GM12801 (cell line): Measurements from ENCODE around the gene PSD.

Source experiments
- TF ChIP-seq, protein P1 (sequence below): IDR thresholded peaks from one replicate; pipeline ENCODE4 v1.5.1; 2011; ENCODE audit warnings: control low read depth; ENCODE audit not compliant: insufficient read length; ENCODE audit errors: extremely low read depth

The PSD gene

DNA sequence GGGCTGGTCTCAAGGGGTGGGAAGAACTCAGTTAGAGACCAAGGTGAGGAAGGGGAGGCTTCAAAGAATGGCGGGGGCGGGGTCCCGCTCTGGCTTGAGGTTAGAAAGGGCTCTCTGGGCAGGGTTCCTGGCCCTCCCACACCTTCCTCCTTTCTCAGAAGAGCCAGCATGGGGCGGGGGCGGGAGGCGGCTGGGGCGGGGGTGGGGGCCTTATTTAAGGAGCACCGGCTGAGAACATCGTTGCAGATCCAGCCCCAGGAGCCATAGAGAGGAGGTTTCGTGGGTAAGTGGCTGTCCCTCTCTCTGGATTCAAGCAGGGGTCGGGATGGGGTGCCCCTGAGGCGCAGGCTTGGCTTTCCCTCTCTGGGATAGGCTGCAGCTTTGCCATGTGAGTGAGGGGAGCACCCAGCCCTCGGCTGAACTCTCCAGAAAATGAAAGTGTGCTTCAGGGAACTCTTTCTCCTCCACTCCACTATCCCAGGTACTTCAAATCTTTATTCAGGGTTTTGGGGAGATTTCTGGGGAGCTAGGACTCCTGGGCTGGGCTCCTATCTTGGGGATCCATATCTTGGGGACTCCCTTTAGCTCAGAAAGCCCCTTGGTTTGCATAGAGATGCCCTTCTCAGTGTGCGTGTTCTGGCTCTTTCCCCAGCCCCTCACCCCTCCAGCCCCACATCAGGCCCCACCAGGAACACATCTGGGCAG lies 17.1 kb upstream of the PSD start:
- TF ChIP-seq, protein P1, sequence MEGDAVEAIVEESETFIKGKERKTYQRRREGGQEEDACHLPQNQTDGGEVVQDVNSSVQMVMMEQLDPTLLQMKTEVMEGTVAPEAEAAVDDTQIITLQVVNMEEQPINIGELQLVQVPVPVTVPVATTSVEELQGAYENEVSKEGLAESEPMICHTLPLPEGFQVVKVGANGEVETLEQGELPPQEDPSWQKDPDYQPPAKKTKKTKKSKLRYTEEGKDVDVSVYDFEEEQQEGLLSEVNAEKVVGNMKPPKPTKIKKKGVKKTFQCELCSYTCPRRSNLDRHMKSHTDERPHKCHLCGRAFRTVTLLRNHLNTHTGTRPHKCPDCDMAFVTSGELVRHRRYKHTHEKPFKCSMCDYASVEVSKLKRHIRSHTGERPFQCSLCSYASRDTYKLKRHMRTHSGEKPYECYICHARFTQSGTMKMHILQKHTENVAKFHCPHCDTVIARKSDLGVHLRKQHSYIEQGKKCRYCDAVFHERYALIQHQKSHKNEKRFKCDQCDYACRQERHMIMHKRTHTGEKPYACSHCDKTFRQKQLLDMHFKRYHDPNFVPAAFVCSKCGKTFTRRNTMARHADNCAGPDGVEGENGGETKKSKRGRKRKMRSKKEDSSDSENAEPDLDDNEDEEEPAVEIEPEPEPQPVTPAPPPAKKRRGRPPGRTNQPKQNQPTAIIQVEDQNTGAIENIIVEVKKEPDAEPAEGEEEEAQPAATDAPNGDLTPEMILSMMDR: no peak

DNA sequence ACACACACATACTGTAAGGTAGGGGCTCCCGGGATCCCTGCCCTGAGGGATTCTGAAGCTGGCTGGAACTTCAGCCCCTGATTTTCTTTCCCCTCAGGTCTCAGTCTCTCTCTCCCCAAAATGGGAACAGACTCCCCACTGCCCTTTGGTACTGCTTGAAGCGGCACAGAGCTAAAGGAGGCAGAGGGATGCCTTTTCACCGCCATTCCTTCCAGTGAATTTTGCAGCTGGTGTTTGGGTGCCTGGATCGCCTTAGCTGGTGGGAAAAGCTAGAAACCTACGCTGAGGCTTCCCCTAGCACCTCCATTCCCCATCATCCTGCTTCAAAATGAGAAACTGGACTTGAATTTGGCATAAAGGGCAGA lies 16.5 kb upstream of the PSD start:
- TF ChIP-seq, protein P1: no peak

DNA sequence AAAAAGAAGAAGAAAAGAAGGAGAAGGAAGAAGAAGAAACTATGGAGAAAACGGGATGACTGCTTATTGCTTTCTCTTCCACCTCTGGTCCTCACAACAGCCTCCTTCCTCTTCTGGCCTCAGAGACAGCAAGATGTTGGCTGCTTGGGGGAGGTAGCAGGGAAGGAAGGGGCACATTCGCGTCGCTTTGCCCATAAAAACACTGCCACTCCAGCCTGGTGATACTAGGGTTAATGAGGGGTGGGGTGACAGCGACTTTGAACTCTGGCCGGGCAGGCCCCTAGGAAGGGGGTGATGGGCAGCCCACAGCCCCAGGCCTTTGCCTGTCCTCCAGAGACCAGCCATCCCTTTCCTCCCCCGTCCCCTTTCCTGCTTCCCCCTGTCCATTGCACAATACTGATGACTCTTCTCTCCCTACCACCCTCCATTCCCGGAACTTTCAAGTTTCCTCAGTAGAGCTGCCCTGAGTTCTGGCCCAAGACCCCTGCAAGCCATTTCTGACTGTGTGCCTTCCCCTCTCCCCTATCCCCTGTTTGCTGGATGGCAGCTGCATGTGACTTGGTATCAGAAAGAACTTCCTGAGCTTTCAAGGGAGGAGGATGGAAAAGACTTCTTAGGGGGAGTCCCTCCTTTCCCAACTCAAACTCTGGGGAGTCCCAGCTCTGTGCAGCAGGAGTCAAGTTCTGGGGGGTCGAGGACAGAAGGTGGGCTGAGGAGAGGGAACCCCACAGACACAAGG lies 16.0 kb upstream of the PSD start:
- TF ChIP-seq, protein P1: no peak

DNA sequence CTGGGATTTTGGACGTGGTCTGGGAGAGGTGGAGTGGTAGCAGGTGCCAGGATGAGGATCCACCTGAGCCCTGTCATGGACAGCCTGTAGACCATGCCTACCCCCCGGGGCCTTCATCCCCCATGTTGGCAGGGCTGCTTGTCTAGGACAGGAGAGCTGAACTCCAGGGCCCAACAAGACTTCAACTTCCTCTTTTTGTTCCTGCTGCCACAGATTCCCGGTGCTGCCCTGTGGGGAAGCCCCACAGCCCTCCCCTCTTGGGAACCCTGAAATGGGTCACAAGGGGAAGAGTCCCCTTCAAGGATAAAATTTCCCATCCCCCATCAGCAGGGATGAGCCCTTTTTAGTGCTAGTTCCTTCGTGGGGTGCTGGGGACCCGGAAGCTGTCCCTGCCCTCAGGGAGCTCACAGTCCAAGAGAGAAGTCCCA lies 15.0 kb upstream of the PSD start:
- TF ChIP-seq, protein P1: no peak

DNA sequence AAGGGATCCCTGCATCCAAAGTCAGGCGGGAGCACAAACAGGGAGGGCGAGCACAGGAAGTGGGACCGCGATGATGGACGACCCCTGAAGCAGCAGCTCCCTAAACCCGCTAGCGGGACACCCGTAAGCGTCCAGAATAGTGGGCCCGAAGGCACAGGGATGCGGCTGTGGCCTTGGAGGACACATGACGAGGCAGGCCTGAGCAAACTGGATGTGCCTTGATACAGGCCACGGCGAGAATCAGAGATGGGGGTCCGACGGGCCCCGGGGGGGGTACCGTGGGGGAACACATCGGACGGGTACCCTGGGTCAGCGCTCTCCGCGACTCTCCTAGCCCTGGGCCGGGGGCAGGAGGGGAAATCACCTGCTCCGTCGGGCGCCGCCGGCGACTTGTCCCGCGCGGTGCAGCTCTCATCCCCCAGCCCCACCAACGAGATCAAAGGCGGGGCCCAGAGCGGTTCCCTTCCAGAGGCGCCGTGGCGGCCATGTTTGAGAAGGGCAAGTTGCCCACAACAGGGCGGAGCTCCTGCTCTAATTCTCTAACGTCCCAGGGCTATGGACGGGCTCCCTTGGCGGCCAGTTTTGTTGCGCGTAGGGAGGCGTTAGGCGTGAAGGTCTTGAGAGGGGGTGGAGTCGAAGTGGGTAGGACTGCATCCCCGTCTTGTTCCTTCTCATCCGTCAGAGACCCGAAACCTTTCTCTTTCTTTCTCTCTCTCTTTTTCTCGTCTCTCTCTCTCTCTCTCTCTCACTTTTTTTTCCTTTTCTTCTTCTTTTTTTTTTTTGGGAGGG lies 13.8 kb upstream of the PSD start, which contains the start of gene CUEDC2:
TSS of gene CUEDC2 (minus strand) at position 413 of the 789 bp plus-strand sequence. CDS start 7,386 bp downstream, outside the sequence.
- TF ChIP-seq, protein P1: no peak

DNA sequence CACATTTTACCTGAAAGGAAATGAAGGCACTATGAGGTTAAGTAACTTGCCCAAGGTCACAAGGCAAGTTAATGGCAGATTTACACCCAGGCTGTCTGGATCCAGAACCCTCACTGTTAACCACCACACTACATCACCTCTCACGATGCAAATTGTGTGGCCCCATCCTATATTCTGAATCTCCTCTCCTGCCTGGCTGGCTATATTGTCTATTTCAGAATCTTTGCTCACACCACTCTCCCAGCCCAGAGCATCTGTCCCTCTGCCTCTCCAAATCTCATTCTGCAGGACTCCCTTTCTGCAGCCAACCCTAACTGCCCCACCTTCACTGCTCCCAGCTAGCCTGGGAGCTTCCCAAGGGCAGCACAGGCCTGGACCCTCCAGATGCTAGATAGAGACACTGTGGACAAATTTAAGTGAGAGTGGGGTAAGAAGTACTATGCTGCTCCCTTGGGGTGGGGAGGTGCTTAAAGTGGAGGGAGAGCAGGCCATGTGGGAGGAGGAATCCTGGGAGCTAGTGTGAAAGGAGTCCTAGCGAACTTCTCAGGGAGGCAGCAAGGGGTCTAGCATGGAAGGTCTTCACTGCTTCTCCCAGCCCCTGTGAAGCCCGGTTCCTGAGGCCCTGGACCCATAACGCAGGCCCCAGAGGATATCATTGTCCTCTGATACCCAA lies 13.0 kb upstream of the PSD start:
- TF ChIP-seq, protein P1: no peak

DNA sequence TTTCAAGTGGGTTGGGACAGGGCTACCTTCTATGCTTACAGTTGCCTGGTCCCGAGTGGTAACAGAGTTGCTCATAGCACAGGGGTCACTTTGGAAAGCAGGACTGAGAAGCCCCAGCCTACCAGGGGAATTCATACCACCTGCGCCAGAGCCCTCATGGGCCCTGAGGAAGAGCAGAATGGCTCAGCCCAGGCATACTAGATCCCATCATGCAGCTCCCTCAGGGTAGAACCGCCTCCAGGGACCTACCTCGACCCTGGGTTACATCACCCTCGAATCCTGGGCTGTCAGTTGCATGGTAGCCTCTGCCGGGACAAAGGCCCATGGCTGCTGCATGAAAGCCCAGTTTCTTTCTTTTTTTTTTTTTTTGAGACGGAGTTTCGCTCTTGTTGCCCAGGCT lies 10.9 kb upstream of the PSD start:
- TF ChIP-seq, protein P1: no peak
